ENCODE measurements around the gene ARV1.
"Not testable (repeated sequence)": the region's sequence is repeated elsewhere in the genome, so short reads cannot be mapped to it uniquely, and the experiment has no call there.

The ARV1 gene

DNA sequence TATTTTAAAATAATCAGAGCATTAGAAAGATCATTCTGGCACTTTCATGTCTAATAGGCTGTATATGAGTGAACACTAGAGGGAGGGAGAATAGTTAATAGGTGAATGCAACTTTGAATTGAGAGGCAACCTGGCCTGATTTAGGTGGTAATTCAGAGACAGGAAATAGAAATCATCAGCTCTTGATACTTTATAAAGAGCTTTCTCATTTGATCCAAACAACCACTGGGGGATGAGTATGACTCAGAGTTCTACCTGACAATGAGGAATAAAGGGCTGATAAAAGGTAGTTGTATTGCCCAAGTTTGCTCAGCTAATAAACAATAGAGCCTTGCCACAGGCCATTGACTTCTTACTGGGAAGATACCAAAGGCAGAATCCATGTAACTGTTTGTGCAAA, 66.4 kb downstream of the ARV1 start:
- no peak for DNase-seq

DNA sequence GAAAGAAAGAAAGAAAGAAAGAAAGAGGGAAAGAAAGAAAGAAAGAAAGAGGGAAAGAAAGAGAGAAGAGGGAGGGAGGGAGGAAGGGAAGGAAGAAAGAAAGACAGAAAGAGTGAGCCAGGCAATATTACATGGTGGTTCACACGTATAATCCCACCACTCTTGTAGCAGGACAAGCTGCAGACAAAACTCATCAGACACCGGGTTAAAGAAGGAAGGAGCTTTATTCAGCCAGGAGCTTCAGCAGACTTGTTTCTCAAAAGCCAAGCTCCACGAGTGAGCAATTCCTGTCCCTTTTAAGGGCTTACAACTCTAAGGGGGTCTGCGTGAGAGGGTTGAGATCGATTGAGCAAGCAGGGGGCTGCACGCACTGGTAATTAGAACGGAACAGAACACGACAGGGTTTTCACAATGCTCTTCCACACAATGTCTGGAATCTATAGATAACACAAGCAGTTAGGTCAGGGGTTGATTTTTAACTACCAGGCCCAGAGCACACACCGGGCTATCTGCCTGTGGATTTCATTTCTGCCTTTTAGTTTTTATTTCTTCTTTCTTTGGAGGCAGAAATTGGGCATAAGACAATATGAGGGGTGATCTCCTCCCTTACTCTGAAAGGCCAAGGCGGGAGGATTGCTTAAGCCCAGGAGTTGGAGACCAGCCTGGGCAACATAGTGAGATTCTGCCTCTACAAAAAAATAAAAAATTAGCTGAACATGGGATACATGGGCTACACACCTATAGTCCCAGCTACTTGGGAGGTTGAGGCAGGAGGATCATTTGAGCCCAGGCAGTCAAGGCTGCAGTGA, 67.2 kb downstream of the ARV1 start:
- DNase-seq, result not testable (repeated sequence)

GRCh38 chr1:231046730-231047395, 68.0 kb downstream of the ARV1 start:
- DNase-seq, result no peak

GRCh38 chr1:231047529-231047928, 68.6 kb downstream of the ARV1 start:
- DNase-seq, result not testable (repeated sequence)

DNA sequence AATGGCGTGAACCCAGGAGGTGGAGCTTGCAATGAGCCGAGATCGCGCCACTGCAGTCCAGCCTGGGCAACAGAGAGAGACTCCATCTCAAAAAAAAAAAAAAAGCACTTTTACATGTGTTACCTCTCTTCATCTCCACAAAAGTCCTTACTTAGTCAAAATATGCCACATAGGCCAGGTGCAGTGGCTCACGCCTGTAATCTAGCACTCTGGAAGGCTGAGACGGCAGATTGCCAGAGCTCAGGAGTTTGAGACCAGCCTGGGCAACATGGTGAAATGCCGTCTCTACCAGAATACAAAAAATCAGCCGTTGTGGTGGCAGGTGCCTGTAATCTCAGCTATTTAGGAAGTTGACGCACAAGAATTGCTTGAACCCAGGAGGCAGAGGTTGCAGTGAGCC, 69.5 kb downstream of the ARV1 start:
- not testable (repeated sequence) for DNase-seq

- DNase-seq, result no peak
Measured at GRCh38 chr1:231049121-231049979, 70.5 kb downstream of the ARV1 start.
